ENCODE results near the gene MESD. TPM values are rescaled to one million over a fixed set of nuclear protein-coding genes. Genes with fewer than 3 reads are reported as not detected.

The MESD gene
- total and polyA plus RNA-seq, 2 donors from 2014 or later: 23.3 to 30.9 TPM

GRCh38 chr15:80992006-80992405 is 2.4 kb upstream of the MESD start:
- FAIRE-seq (no peak), DNase-seq (no peak)
- no peaks in the 10 kb centered on the region for H3K36me3 ChIP-seq (ENCODE audit: control insufficient read depth in 2 of 3, insufficient read depth in 3 of 3, low read length in 3 of 3)
- intact Hi-C loops (cut with DNase I): no loop called here
- H3K27ac ChIP-seq (ENCODE audit: low read depth in 2 of 2, low read length in 2 of 2): no peak overlapping the region
- H3K9me3 ChIP-seq (ENCODE audit: control insufficient read depth in 2 of 3, insufficient read depth in 1 of 3, low read length in 3 of 3): no peaks in the 10 kb centered on the region
- H3K9ac ChIP-seq (ENCODE audit: low read length in 3 of 3): no peak overlapping the region
- peaks cover 0 to 15% (median 14%) of the 10 kb centered on the region in 3 donors for H3K4me1 ChIP-seq (ENCODE audit: control insufficient read depth in 2 of 3, insufficient read depth in 2 of 3, low read depth in 1 of 3, low read length in 3 of 3)
- no peak overlapping the region for H3K4me3 ChIP-seq (ENCODE audit: low read length in 3 of 3)
- H3K27me3 ChIP-seq (ENCODE audit: control insufficient read depth, insufficient read depth, low read length): no peaks in the 10 kb centered on the region
- TF ChIP-seq CTCF (IDR thresholded peaks at IDR 0.05; ENCODE audit: borderline replicate concordance, extremely low read depth, insufficient read depth): no peak

GRCh38 chr15:80991421-80991820 is 1.8 kb upstream of the MESD start:
- DNase-seq (no peak), FAIRE-seq (no peak)
- no peak for TF ChIP-seq CTCF (IDR thresholded peaks at IDR 0.05; ENCODE audit: borderline replicate concordance, extremely low read depth, insufficient read depth)
- no peaks in the 10 kb centered on the region for H3K27me3 ChIP-seq (ENCODE audit: control insufficient read depth, insufficient read depth, low read length)
- H3K36me3 ChIP-seq (ENCODE audit: control insufficient read depth in 2 of 3, insufficient read depth in 3 of 3, low read length in 3 of 3): no peaks in the 10 kb centered on the region
- H3K9me3 ChIP-seq (ENCODE audit: control insufficient read depth in 2 of 3, insufficient read depth in 1 of 3, low read length in 3 of 3): no peaks in the 10 kb centered on the region
- no peak overlapping the region for H3K9ac ChIP-seq (ENCODE audit: low read length in 3 of 3)
- intact Hi-C loops (cut with DNase I): no loop called here
- H3K27ac ChIP-seq (ENCODE audit: low read depth in 2 of 2, low read length in 2 of 2): no peak overlapping the region
- H3K4me1 ChIP-seq (ENCODE audit: control insufficient read depth in 2 of 3, insufficient read depth in 2 of 3, low read depth in 1 of 3, low read length in 3 of 3): peaks cover 0 to 19% (median 15%) of the 10 kb centered on the region in 3 donors
- no peak overlapping the region for H3K4me3 ChIP-seq (ENCODE audit: low read length in 3 of 3)

DNA sequence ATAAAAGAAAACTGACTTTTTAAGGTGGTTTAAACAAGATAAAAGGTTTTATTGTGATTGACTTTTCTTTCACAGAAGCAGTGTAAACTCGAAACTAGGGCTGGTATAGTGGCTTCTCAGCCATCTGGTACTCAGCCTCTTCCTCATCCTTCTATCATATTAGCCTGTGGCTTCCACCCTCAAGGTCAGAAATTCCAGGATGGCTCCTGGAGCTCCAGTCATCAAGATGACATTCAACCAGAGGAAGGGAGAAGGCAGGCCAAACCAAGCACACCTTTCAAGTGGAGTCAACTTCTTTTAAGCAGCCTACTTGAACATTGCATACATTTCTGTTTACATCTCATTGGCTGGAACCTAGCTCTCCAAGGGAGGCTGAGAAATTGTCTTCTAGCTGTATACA is 1.3 kb upstream of the MESD start:
- Histone ChIP-seq H3K9me3 (ENCODE audit: control insufficient read depth in 2 of 3, insufficient read depth in 1 of 3, low read length in 3 of 3) (no peaks in the 10 kb centered on the region), H3K9ac (ENCODE audit: low read length in 3 of 3) (no peak overlapping the region), H3K27me3 (ENCODE audit: control insufficient read depth, insufficient read depth, low read length) (no peaks in the 10 kb centered on the region), H3K4me1 (ENCODE audit: control insufficient read depth in 2 of 3, insufficient read depth in 2 of 3, low read depth in 1 of 3, low read length in 3 of 3) (peaks cover 0 to 20% (median 15%) of the 10 kb centered on the region in 3 donors), H3K4me3 (ENCODE audit: low read length in 3 of 3) (no peak overlapping the region), H3K36me3 (ENCODE audit: control insufficient read depth in 2 of 3, insufficient read depth in 3 of 3, low read length in 3 of 3) (no peaks in the 10 kb centered on the region), H3K27ac (ENCODE audit: low read depth in 2 of 2, low read length in 2 of 2) (no peak overlapping the region)
- FAIRE-seq: no peak
- TF ChIP-seq CTCF (IDR thresholded peaks at IDR 0.05; ENCODE audit: borderline replicate concordance, extremely low read depth, insufficient read depth): no peak
- no peak for DNase-seq
- intact Hi-C loops (cut with DNase I): no loop called here

- TF ChIP-seq CTCF (IDR thresholded peaks at IDR 0.05; ENCODE audit: borderline replicate concordance, extremely low read depth, insufficient read depth): no peak
- DNase-seq (peak in 2 of 5 donors; percentile 52 to 57), FAIRE-seq (no peak)
- H3K4me3 ChIP-seq (ENCODE audit: low read length in 3 of 3): peak overlapping the region; percentile 79 to 97 (median 90)
- H3K4me1 ChIP-seq (ENCODE audit: control insufficient read depth in 2 of 3, insufficient read depth in 2 of 3, low read depth in 1 of 3, low read length in 3 of 3): peaks cover 0 to 18% (median 16%) of the 10 kb centered on the region in 3 donors
- no peaks in the 10 kb centered on the region for H3K36me3 ChIP-seq (ENCODE audit: control insufficient read depth in 2 of 3, insufficient read depth in 3 of 3, low read length in 3 of 3)
- intact Hi-C loops (cut with DNase I): no loop called here
- H3K27me3 ChIP-seq (ENCODE audit: control insufficient read depth, insufficient read depth, low read length): no peaks in the 10 kb centered on the region
- peak overlapping the region; percentile 31 to 97 (median 68) for H3K9ac ChIP-seq (ENCODE audit: low read length in 3 of 3)
- H3K27ac ChIP-seq (ENCODE audit: low read depth in 2 of 2, low read length in 2 of 2): peak overlapping the region; percentile 90 to 92
- H3K9me3 ChIP-seq (ENCODE audit: control insufficient read depth in 2 of 3, insufficient read depth in 1 of 3, low read length in 3 of 3): no peaks in the 10 kb centered on the region
Measured at GRCh38 chr15:80989081-80989517, 520 bp downstream of the MESD start.
